Activated naive CD4-positive, alpha-beta T cell treated with anti-CD3 and anti-CD28 coated beads for 36 hours (primary cell): ENCODE measurements around the gene COL18A1. TPM values are rescaled to one million over a fixed set of nuclear protein-coding genes. Genes with fewer than 3 reads are reported as not detected.
"Not testable (repeated sequence)": the region's sequence is repeated elsewhere in the genome, so short reads cannot be mapped to it uniquely, and the experiment has no call there.

ENCODE experiments used
- CTCF ChIA-PET: fragments of 350-600 bp; sonication (Branson Sonifier 250); formaldehyde crosslinking; loops from one replicate; lab custom pipeline; 2021; ENCODE audit warnings: antibody characterized with exemption; lab: Charles Lee
- DNase-seq: peaks from one replicate; pipeline ENCODE4 v3.0.0-alpha.2; 2020
- H3K27ac Mint-ChIP-seq: one replicate; pipeline ENCODE4 v1.8.0; 2021; ENCODE audit warnings: mild to moderate bottlenecking, mixed read lengths
- H3K27me3 Mint-ChIP-seq: one replicate; pipeline ENCODE4 v1.8.0; 2021; ENCODE audit warnings: low read depth, mixed read lengths
- H3K36me3 Mint-ChIP-seq: one replicate; pipeline ENCODE4 v1.8.0; 2021; ENCODE audit warnings: low read depth, mixed read lengths
- H3K4me1 Mint-ChIP-seq: one replicate; pipeline ENCODE4 v1.8.0; 2021; ENCODE audit warnings: low read depth, mixed read lengths
- H3K4me3 Mint-ChIP-seq: one replicate; pipeline ENCODE4 v1.8.0; 2021; ENCODE audit warnings: mild to moderate bottlenecking, moderate library complexity, mixed read lengths
- H3K9me3 Mint-ChIP-seq: one replicate; pipeline ENCODE4 v1.8.0; 2021; ENCODE audit warnings: mixed read lengths
- intact Hi-C: fragments of 100-400 bp; cut with micrococcal nuclease; formaldehyde crosslinking; loops from one replicate; pipeline ENCODE4 v1.15.1; 2023
- total RNA-seq, 2 experiments: library from RNA; stranded (reverse); gene quantifications; one replicate each; pipeline ENCODE4 v1.2.3, GENCODE V29; 2021

Gene COL18A1
- total RNA-seq, 2 experiments from 2014 or later: 10.3 to 12.6 TPM

GRCh38 chr21:45442686-45443594 is 38.0 kb downstream of the COL18A1 start:
- DNase-seq, intact Hi-C loops, H3K9me3 Mint-ChIP-seq, H3K4me3 Mint-ChIP-seq, H3K27ac Mint-ChIP-seq, H3K27me3 Mint-ChIP-seq, H3K36me3 Mint-ChIP-seq: not testable (repeated sequence)
- CTCF ChIA-PET: interaction anchor here (0.6 kb wide), 2 partner anchors 152 to 706 kb away, joined by 3 read pairs; no protein-coding TSS in a partner anchor
- H3K4me1 Mint-ChIP-seq: peaks cover 10% of the 10 kb centered on the region

- no peaks in the 10 kb centered on the region for H3K9me3 Mint-ChIP-seq
- H3K27ac Mint-ChIP-seq: no peak overlapping the region
- H3K4me3 Mint-ChIP-seq: no peak overlapping the region
- peaks cover 10% of the 10 kb centered on the region for H3K4me1 Mint-ChIP-seq
- no peak for DNase-seq
- peaks cover 6% of the 10 kb centered on the region for H3K27me3 Mint-ChIP-seq
- CTCF ChIA-PET: no interaction called here
- intact Hi-C loops: no loop called here
- no peaks in the 10 kb centered on the region for H3K36me3 Mint-ChIP-seq
These were observed 38.7 kb downstream of the COL18A1 start for GRCh38 chr21:45443595-45444181.

- Mint-ChIP-seq H3K4me3 (no peak overlapping the region), H3K9me3 (no peaks in the 10 kb centered on the region), H3K36me3 (no peaks in the 10 kb centered on the region), H3K4me1 (peaks cover 9% of the 10 kb centered on the region), H3K27me3 (peaks cover 6% of the 10 kb centered on the region), H3K27ac (no peak overlapping the region)
- DNase-seq: no peak
- CTCF ChIA-PET: no interaction called here
- intact Hi-C loops: no loop called here
These were observed 39.4 kb downstream of the COL18A1 start for GRCh38 chr21:45444385-45444784.

GRCh38 chr21:45445369-45445768 is 40.4 kb downstream of the COL18A1 start:
- H3K27ac Mint-ChIP-seq: no peak overlapping the region
- peaks cover 7% of the 10 kb centered on the region for H3K4me1 Mint-ChIP-seq
- peaks cover 6% of the 10 kb centered on the region for H3K27me3 Mint-ChIP-seq
- no peak for DNase-seq
- intact Hi-C loops: no loop called here
- no peaks in the 10 kb centered on the region for H3K36me3 Mint-ChIP-seq
- CTCF ChIA-PET: no interaction called here
- no peaks in the 10 kb centered on the region for H3K9me3 Mint-ChIP-seq
- H3K4me3 Mint-ChIP-seq: no peak overlapping the region

GRCh38 chr21:45447821-45448220 is 42.9 kb downstream of the COL18A1 start:
- H3K36me3 Mint-ChIP-seq: no peaks in the 10 kb centered on the region
- peaks cover 6% of the 10 kb centered on the region for H3K27me3 Mint-ChIP-seq
- CTCF ChIA-PET: interaction anchor here (0.6 kb wide), 1 partner anchor 555 kb away, joined by 3 read pairs; no protein-coding TSS in a partner anchor
- no peaks in the 10 kb centered on the region for H3K9me3 Mint-ChIP-seq
- no peak for DNase-seq
- H3K4me3 Mint-ChIP-seq: no peak overlapping the region
- no peak overlapping the region for H3K27ac Mint-ChIP-seq
- H3K4me1 Mint-ChIP-seq: peaks cover 7% of the 10 kb centered on the region
- intact Hi-C loops: no loop called here

GRCh38 chr21:45448283-45448809 is 43.4 kb downstream of the COL18A1 start:
- DNase-seq: no peak
- Mint-ChIP-seq H3K4me1 (peaks cover 7% of the 10 kb centered on the region), H3K4me3 (no peak overlapping the region), H3K36me3 (no peaks in the 10 kb centered on the region), H3K27ac (no peak overlapping the region), H3K27me3 (peaks cover 6% of the 10 kb centered on the region), H3K9me3 (no peaks in the 10 kb centered on the region)
- intact Hi-C loops: no loop called here
- CTCF ChIA-PET: no interaction called here

GRCh38 chr21:45448810-45449657 is 44.1 kb downstream of the COL18A1 start:
- H3K27ac Mint-ChIP-seq: no peak overlapping the region
- DNase-seq: no peak
- H3K9me3 Mint-ChIP-seq: no peaks in the 10 kb centered on the region
- peaks cover 7% of the 10 kb centered on the region for H3K4me1 Mint-ChIP-seq
- peaks cover 6% of the 10 kb centered on the region for H3K27me3 Mint-ChIP-seq
- intact Hi-C loops: no loop called here
- CTCF ChIA-PET: no interaction called here
- H3K36me3 Mint-ChIP-seq: no peaks in the 10 kb centered on the region
- no peak overlapping the region for H3K4me3 Mint-ChIP-seq

- no peaks in the 10 kb centered on the region for H3K9me3 Mint-ChIP-seq
- CTCF ChIA-PET: no interaction called here
- H3K36me3 Mint-ChIP-seq: no peaks in the 10 kb centered on the region
- peaks cover 6% of the 10 kb centered on the region for H3K27me3 Mint-ChIP-seq
- no peak overlapping the region for H3K27ac Mint-ChIP-seq
- H3K4me1 Mint-ChIP-seq: peaks cover 7% of the 10 kb centered on the region
- intact Hi-C loops: no loop called here
- no peak overlapping the region for H3K4me3 Mint-ChIP-seq
- no peak for DNase-seq
These were observed 44.9 kb downstream of the COL18A1 start for GRCh38 chr21:45449658-45450422.

- intact Hi-C loops: no loop called here
- DNase-seq: no peak
- H3K4me3 Mint-ChIP-seq: no peak overlapping the region
- no peak overlapping the region for H3K27ac Mint-ChIP-seq
- CTCF ChIA-PET: no interaction called here
- no peaks in the 10 kb centered on the region for H3K36me3 Mint-ChIP-seq
- no peaks in the 10 kb centered on the region for H3K9me3 Mint-ChIP-seq
- H3K4me1 Mint-ChIP-seq: peaks cover 2% of the 10 kb centered on the region
- peaks cover 2% of the 10 kb centered on the region for H3K27me3 Mint-ChIP-seq
These were observed 45.6 kb downstream of the COL18A1 start for GRCh38 chr21:45450423-45451090.

- H3K27ac Mint-ChIP-seq: no peak overlapping the region
- H3K4me1 Mint-ChIP-seq: no peaks in the 10 kb centered on the region
- CTCF ChIA-PET: no interaction called here
These were observed 46.3 kb downstream of the COL18A1 start for GRCh38 chr21:45451091-45451740.

GRCh38 chr21:45451771-45452182 is 46.8 kb downstream of the COL18A1 start:
- H3K4me1 Mint-ChIP-seq: no peaks in the 10 kb centered on the region
- H3K27ac Mint-ChIP-seq: no peak overlapping the region
- no peak for DNase-seq
- H3K9me3 Mint-ChIP-seq: no peaks in the 10 kb centered on the region
- peaks cover 2% of the 10 kb centered on the region for H3K27me3 Mint-ChIP-seq
- CTCF ChIA-PET: no interaction called here
- no peaks in the 10 kb centered on the region for H3K36me3 Mint-ChIP-seq
- no peak overlapping the region for H3K4me3 Mint-ChIP-seq
- intact Hi-C loops: no loop called here

More at GRCh38 chr21:45451091-45451740, 46.3 kb downstream of the COL18A1 start:
- intact Hi-C loops: no loop called here
- DNase-seq: no peak
- Mint-ChIP-seq H3K27me3 (peaks cover 2% of the 10 kb centered on the region), H3K9me3 (no peaks in the 10 kb centered on the region), H3K4me3 (no peak overlapping the region), H3K36me3 (no peaks in the 10 kb centered on the region)
